AG04450 (cell line): ENCODE measurements around the gene SPAG8. TPM values are rescaled to one million over a fixed set of nuclear protein-coding genes. Genes with fewer than 3 reads are reported as not detected.

ENCODE experiments used
- CTCF ChIA-PET: fragments of 300-600, 350-600 bp; formaldehyde crosslinking; extraction: SDS; loops from one replicate; lab custom pipeline; 2022; ENCODE audit warnings: antibody characterized with exemption, inconsistent platforms; lab: Charles Lee
- POLR2A ChIA-PET: fragments of 350-600 bp; formaldehyde crosslinking; extraction: SDS; loops from one replicate; lab custom pipeline; 2021; ENCODE audit warnings: antibody characterized with exemption, inconsistent platforms; lab: Yijun Ruan, JAX
- DNase-seq: peaks from one replicate; pipeline ENCODE4 v3.0.0-alpha.2; 2011; ENCODE audit warnings: low read depth, low spot score
- H3K27ac ChIP-seq: one replicate; pipeline ENCODE4 v1.5.1; 2012; ENCODE audit warnings: low read depth, low read length, control low read depth
- H3K27me3 ChIP-seq: one replicate; pipeline ENCODE4 v1.6.0; 2012; ENCODE audit warnings: low read length; ENCODE audit not compliant: control insufficient read depth, insufficient read depth
- H3K4me3 ChIP-seq: 2 replicates; pipeline ENCODE4 v1.5.1; 2011; ENCODE audit warnings: mild to moderate bottlenecking, low read depth, low read length, control low read depth
- H3K9me3 ChIP-seq: 2 replicates; pipeline ENCODE4 v1.5.1; 2012; ENCODE audit warnings: low read length; ENCODE audit not compliant: control insufficient read depth, insufficient read depth
- polyA plus RNA-seq: library from polyadenylated mRNA; depleted of rRNA; stranded (reverse); fragments of >200 nt; gene quantifications from 2 replicates; pipeline ENCODE4 v1.2.3, GENCODE V29; 2011
- TF ChIP-seq, protein P1 (sequence below): IDR thresholded peaks from 2 replicates; pipeline ENCODE4 v1.5.1; 2011; ENCODE audit warnings: low read depth, low read length, control low read depth, inconsistent platforms

Gene SPAG8
- polyA plus RNA-seq, 1 experiment = 0.58 TPM

DNA sequence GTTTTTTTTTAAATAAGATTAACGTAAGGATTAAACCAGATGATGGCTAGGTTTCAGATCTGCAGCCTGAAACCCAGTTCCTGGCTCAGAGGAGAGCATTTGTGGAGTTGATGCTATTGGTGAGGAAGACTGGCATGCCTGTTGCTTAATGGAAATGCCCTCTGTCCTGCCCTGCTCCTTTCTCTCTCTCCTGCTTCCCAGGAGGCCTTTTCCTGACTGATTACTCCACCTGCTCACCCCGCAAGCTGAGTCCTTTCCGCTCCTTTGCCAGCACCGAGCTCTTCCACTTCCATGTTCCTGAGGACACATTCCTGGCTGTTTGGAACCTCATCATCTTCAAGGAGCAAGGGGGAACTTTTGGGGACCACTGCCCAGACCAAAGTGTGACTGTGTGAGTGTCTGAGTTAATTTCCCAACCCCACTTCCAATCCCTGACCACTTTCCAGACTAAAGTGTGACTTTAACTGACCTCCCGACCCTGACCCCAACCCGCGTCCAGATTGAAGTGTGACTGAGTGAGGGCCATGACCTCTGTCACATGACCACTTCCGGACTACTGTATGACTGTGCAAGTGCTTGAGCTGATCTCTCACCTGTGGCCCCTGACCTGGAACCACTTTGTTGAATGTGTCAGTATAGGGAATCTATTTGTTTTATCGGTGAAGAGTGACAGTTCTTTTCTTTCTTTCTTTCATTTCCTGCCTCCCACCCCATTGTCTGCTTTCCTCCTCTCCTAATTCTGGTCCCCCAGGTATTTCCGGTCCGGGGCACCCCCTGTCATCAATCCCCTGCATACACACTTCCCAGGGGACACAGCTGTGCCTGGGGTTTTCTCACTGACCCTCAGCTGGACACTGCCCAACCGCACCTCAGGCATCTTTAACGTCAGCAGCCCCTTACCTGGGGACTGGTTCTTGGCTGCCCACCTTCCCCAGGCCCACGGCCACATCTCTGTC, 22.5 kb upstream of the SPAG8 start:
- Histone ChIP-seq H3K9me3 (no peaks in the 10 kb centered on the region), H3K27me3 (no peaks in the 10 kb centered on the region), H3K4me3 (no peak overlapping the region), H3K27ac (no peak overlapping the region)
- TF ChIP-seq, protein P1, sequence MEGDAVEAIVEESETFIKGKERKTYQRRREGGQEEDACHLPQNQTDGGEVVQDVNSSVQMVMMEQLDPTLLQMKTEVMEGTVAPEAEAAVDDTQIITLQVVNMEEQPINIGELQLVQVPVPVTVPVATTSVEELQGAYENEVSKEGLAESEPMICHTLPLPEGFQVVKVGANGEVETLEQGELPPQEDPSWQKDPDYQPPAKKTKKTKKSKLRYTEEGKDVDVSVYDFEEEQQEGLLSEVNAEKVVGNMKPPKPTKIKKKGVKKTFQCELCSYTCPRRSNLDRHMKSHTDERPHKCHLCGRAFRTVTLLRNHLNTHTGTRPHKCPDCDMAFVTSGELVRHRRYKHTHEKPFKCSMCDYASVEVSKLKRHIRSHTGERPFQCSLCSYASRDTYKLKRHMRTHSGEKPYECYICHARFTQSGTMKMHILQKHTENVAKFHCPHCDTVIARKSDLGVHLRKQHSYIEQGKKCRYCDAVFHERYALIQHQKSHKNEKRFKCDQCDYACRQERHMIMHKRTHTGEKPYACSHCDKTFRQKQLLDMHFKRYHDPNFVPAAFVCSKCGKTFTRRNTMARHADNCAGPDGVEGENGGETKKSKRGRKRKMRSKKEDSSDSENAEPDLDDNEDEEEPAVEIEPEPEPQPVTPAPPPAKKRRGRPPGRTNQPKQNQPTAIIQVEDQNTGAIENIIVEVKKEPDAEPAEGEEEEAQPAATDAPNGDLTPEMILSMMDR = no peak
- DNase-seq = no peak
- CTCF ChIA-PET = interaction anchor here (1.2 kb wide), 1 partner anchor 44 kb away, joined by 4 read pairs; no protein-coding TSS in a partner anchor
- POLR2A ChIA-PET = no interaction called here

DNA sequence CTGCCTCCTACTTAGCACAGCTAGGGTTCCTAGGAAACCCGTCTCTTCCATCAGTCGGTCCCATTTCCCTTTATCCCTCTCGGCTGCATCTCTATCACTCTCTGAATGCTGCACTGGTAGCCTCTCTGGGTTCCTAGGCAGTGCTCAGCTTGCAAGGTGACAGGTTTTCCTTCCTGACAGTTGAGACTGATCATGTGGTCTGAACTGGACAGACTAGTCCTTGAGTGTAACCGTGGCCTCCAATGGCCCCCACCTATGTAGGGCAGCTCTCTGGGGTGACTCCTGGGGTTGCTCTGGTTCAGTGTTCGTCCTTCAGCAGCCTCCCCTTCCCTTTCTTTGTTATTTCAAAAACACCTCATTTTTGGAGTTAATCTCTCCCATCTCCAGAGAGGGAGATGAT, 20.8 kb upstream of the SPAG8 start:
- Histone ChIP-seq H3K4me3 (no peak overlapping the region), H3K9me3 (no peaks in the 10 kb centered on the region), H3K27ac (no peak overlapping the region), H3K27me3 (no peaks in the 10 kb centered on the region)
- DNase-seq = no peak
- CTCF ChIA-PET = no interaction called here
- POLR2A ChIA-PET = no interaction called here
- TF ChIP-seq, protein P1 = no peak

DNA sequence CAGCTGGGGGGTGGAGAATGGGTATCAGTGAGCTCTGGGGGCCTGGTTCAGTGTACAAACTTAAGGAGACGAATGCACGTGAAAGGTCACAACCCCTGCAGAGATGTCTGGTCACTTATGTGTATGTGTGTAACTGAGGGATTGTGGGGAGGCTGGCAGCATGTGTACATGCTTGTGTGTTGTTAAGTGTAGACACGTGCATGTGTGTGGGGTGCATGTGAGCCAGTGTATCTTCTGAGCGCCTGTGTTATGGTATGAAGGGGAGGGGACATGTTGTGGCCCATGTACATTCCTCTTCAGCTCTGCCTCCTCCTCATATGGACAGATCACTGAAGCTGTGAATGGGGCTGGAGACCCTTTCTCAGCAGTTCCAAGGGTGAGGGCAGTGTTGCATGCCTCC, 19.0 kb upstream of the SPAG8 start:
- no peak for DNase-seq
- ChIA-PET POLR2A (no interaction called here), CTCF (interaction anchor here (0.9 to 1.8 kb wide), 2 partner anchors 41 to 51 kb away, joined by 5 to 8 read pairs; no protein-coding TSS in a partner anchor)
- H3K27me3 ChIP-seq = no peaks in the 10 kb centered on the region
- TF ChIP-seq, protein P1 = no peak
- H3K4me3 ChIP-seq = no peak overlapping the region
- H3K27ac ChIP-seq = no peak overlapping the region
- no peaks in the 10 kb centered on the region for H3K9me3 ChIP-seq

DNA sequence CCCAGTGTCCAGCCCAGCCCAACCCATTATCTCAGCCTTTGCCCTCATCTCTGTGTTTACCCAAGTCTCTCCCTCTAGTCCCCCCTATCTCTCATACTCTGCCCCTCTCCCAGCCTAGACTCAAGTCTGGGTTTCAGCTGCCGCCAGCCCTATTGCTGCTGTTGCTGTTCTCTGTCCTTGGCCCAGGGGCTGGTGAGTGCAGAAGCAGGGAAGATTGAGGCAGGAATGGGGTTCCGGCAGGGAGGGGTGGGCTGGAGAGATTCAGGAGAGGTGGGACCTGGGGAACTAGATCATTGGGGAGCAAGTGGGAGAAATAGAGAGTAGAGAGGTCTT, 17.7 kb upstream of the SPAG8 start:
- Histone ChIP-seq H3K27ac (no peak overlapping the region), H3K4me3 (peak overlapping the region; percentile 73), H3K9me3 (no peaks in the 10 kb centered on the region), H3K27me3 (no peaks in the 10 kb centered on the region)
- DNase-seq = no peak
- TF ChIP-seq, protein P1 = no peak
- ChIA-PET POLR2A (interaction anchor here (0.6 kb wide), 1 partner anchor 79 kb away, joined by 3 read pairs; no protein-coding TSS in a partner anchor), CTCF (no interaction called here)
